OCI-LY7 (cell line): Measurements from ENCODE around the gene SLC27A1.

Source experiments
- CTCF ChIP-seq: fragments of 200-600 bp; sonication (generic); conservative IDR thresholded peaks from 2 replicates; pipeline ENCODE4 v1.5.1; 2014; ENCODE audit warnings: mild to moderate bottlenecking, antibody characterized with exemption, low read length, moderate library complexity, mixed read lengths
- EZH2phosphoT487 ChIP-seq: fragments of 200-600 bp; sonication (generic); IDR thresholded peaks from 2 replicates; pipeline ENCODE4 v1.6.1; 2018; ENCODE audit warnings: low read depth, borderline replicate concordance, mild to moderate bottlenecking, mixed run types, antibody characterized with exemption, low read length, moderate library complexity, mixed read lengths

- TF ChIP-seq CTCF (no peak), EZH2phosphoT487 (no peak)
Observed at GRCh38 chr19:17490411-17490810, 20.1 kb downstream of the SLC27A1 start.
